CD14-positive monocyte (primary cell): ENCODE data around the gene TMCC3. TPM values are rescaled to one million over a fixed set of nuclear protein-coding genes. Genes with fewer than 3 reads are reported as not detected.

Source experiments
- DNase-seq, 3 donors: peaks; one replicate each; pipeline ENCODE4 v3.0.0-alpha.2; 2011 to 2022
- H2AFZ ChIP-seq: 2 replicates; pipeline ENCODE4 v1.6.0; 2012; ENCODE audit warnings: mild to moderate bottlenecking, low read depth, low read length, inconsistent platforms; ENCODE audit not compliant: insufficient read depth, poor library complexity, severe bottlenecking
- H3K27ac ChIP-seq, 2 donors: 1 replicate in 1 of 2; 2 replicates in 1 of 2; pipeline ENCODE4 v1.5.1; 2012 to 2013; ENCODE audit warnings: low read length in 2 of 2, control low read depth in 1 of 2, inconsistent platforms in 1 of 2, low read depth in 1 of 2, mild to moderate bottlenecking in 1 of 2
- H3K27me3 ChIP-seq, 2 donors: one replicate each; pipeline versions ENCODE4 v1.6.0 to v1.6.1; 2011 to 2013; ENCODE audit warnings: low read length in 2 of 2; ENCODE audit not compliant: control insufficient read depth in 2 of 2, insufficient read depth in 2 of 2
- H3K36me3 ChIP-seq, 2 donors: replicated peaks in 1 of 2; 1 replicate in 1 of 2; 2 replicates in 1 of 2; pipeline versions ENCODE4 v1.5.1 to v1.6.1; 2012 to 2013; ENCODE audit warnings: low read length in 2 of 2, control low read depth in 1 of 2, inconsistent platforms in 1 of 2, mild to moderate bottlenecking in 1 of 2; ENCODE audit not compliant: insufficient read depth in 2 of 2, control insufficient read depth in 1 of 2
- H3K4me1 ChIP-seq, 2 donors: 1 replicate in 1 of 2; 2 replicates in 1 of 2; pipeline versions ENCODE4 v1.5.1 to v1.6.1; 2012 to 2013; ENCODE audit warnings: low read length in 2 of 2, control low read depth in 1 of 2, inconsistent platforms in 1 of 2, mild to moderate bottlenecking in 1 of 2, moderate library complexity in 1 of 2; ENCODE audit not compliant: insufficient read depth in 2 of 2, control insufficient read depth in 1 of 2
- H3K4me2 ChIP-seq: replicated peaks from 2 replicates; pipeline ENCODE3; 2012; ENCODE audit warnings: low read length, moderate library complexity, mild to moderate bottlenecking; ENCODE audit not compliant: poor library complexity, severe bottlenecking; ENCODE audit errors: extremely low read depth
- H3K4me3 ChIP-seq, 3 experiments: fragments of 200-600 bp in 1 of 3; sonication (generic) in 1 of 3; replicated peaks in 1 of 3; 1 replicate in 2 of 3; 2 replicates in 1 of 3; pipeline ENCODE4 v1.5.1; 2011 to 2013; ENCODE audit warnings: low read length in 3 of 3, mild to moderate bottlenecking in 3 of 3, control low read depth in 2 of 3, low read depth in 2 of 3, inconsistent platforms in 1 of 3, moderate library complexity in 1 of 3
- H3K79me2 ChIP-seq: 2 replicates; pipeline ENCODE4 v1.6.0; 2012; ENCODE audit warnings: mild to moderate bottlenecking, control low read depth, inconsistent platforms, low read length, moderate library complexity; ENCODE audit not compliant: insufficient read depth
- H3K9ac ChIP-seq: 2 replicates; pipeline ENCODE4 v1.6.0; 2017; ENCODE audit warnings: low read length, mild to moderate bottlenecking; ENCODE audit not compliant: insufficient read depth, poor library complexity, severe bottlenecking
- H3K9me3 ChIP-seq, 2 donors: replicated peaks in 1 of 2; 1 replicate in 1 of 2; 2 replicates in 1 of 2; pipeline versions ENCODE4 v1.5.1 to v1.6.1; 2012 to 2013; ENCODE audit warnings: low read length in 2 of 2, control low read depth in 1 of 2; ENCODE audit not compliant: control insufficient read depth in 1 of 2, insufficient read depth in 1 of 2
- H4K20me1 ChIP-seq: 2 replicates; pipeline ENCODE4 v1.6.0; 2012; ENCODE audit warnings: mild to moderate bottlenecking, low read length, control low read depth, moderate library complexity; ENCODE audit not compliant: insufficient read depth
- H3K27ac Mint-ChIP-seq, 7 donors: one replicate each; pipeline ENCODE4 v1.8.0; 2020; ENCODE audit warnings: mild to moderate bottlenecking in 7 of 7, mixed read lengths in 7 of 7, moderate library complexity in 6 of 7, inconsistent platforms in 2 of 7
- H3K27me3 Mint-ChIP-seq, 3 donors: one replicate each; pipeline ENCODE4 v1.8.0; 2021 to 2022; ENCODE audit warnings: low read depth in 3 of 3, mild to moderate bottlenecking in 3 of 3, mixed read lengths in 3 of 3, moderate library complexity in 3 of 3, inconsistent platforms in 1 of 3
- H3K36me3 Mint-ChIP-seq, 2 donors: one replicate each; pipeline ENCODE4 v1.8.0; 2020; ENCODE audit warnings: mixed read lengths in 2 of 2, inconsistent platforms in 1 of 2, mild to moderate bottlenecking in 1 of 2
- H3K4me1 Mint-ChIP-seq: one replicate; pipeline ENCODE4 v1.8.0; 2020; ENCODE audit warnings: mild to moderate bottlenecking, mixed read lengths
- H3K4me3 Mint-ChIP-seq, 2 donors: one replicate each; pipeline ENCODE4 v1.8.0; 2020; ENCODE audit warnings: mild to moderate bottlenecking in 2 of 2, mixed read lengths in 2 of 2, moderate library complexity in 1 of 2
- H3K9me3 Mint-ChIP-seq, 7 donors: one replicate each; pipeline ENCODE4 v1.8.0; 2020 to 2022; ENCODE audit warnings: mixed read lengths in 7 of 7, mild to moderate bottlenecking in 6 of 7, moderate library complexity in 6 of 7, inconsistent platforms in 2 of 7
- CTCF ChIP-seq: fragments of 200-600 bp; IDR thresholded peaks from one replicate; pipeline ENCODE4 v1.8.0; 2022; ENCODE audit warnings: antibody characterized with exemption, mild to moderate bottlenecking
- WGBS: methylation state at CpG from one replicate; pipeline ENCODE4 v1.1.5; 2013; ENCODE audit warnings: missing lambda C conversion rate; ENCODE audit not compliant: insufficient coverage; 5-methylcytosine and 5-hydroxymethylcytosine counted together
- intact Hi-C, 2 donors: fragments of 100-400 bp; cut with micrococcal nuclease; formaldehyde crosslinking; loops; one replicate each; pipeline versions ENCODE4 v1.15.0 to v1.15.1; 2023
- polyA plus RNA-seq, 3 donors: library from polyadenylated mRNA; depleted of rRNA in 1 of 3; unstranded in 2 of 3; stranded (reverse) in 1 of 3; fragments of 300-500 nt in 2 of 3; fragments of >200 nt in 1 of 3; fragmentation: Illumina TruSeq in 2 of 3; gene quantifications; 1 replicate in 2 of 3; 2 replicates in 1 of 3; pipeline ENCODE4 v1.2.3, GENCODE V29; 2012 to 2021

TMCC3 gene
- polyA plus RNA-seq, 3 donors, result 3.4 to 14.7 (median 7.1) TPM

GRCh38 chr12:94679554-94680195, 29.3 kb upstream of the TMCC3 start:
- H3K4me3 Mint-ChIP-seq, result no peak overlapping the region
- peaks cover 3 to 10% of the 10 kb centered on the region in 2 donors for H3K36me3 Mint-ChIP-seq
- H3K79me2 ChIP-seq, result no peaks in the 10 kb centered on the region
- no CpG with 5 or more reads among the region's 4 CpGs for WGBS
- TF ChIP-seq CTCF, result no peak
- H3K27me3 ChIP-seq, result no peaks in the 10 kb centered on the region
- H4K20me1 ChIP-seq, result no peaks in the 10 kb centered on the region
- peaks cover 0 to 6% (median 4%) of the 10 kb centered on the region in 3 donors for H3K27me3 Mint-ChIP-seq
- H3K9ac ChIP-seq, result no peak overlapping the region
- no peaks in the 10 kb centered on the region for H3K9me3 ChIP-seq
- no peak overlapping the region for H3K27ac Mint-ChIP-seq
- peaks cover 61% of the 10 kb centered on the region for H3K4me1 Mint-ChIP-seq
- no peak overlapping the region for H3K4me2 ChIP-seq
- no peak overlapping the region for H3K27ac ChIP-seq
- no peak for DNase-seq
- H3K4me3 ChIP-seq, result no peak overlapping the region
- peaks cover 0 to 8% (median 3%) of the 10 kb centered on the region in 7 donors for H3K9me3 Mint-ChIP-seq
- peaks cover 48 to 55% of the 10 kb centered on the region in 2 donors for H3K4me1 ChIP-seq
- H3K36me3 ChIP-seq, result no peaks in the 10 kb centered on the region
- no peak overlapping the region for H2AFZ ChIP-seq
- intact Hi-C loops, result loop anchor here in 1 of 2 donors (5.0 kb wide), 1 partner anchor 37 kb away; no protein-coding TSS in a partner anchor

GRCh38 chr12:94678849-94679248, 28.5 kb upstream of the TMCC3 start:
- H4K20me1 ChIP-seq, result no peaks in the 10 kb centered on the region
- H3K27me3 ChIP-seq, result no peaks in the 10 kb centered on the region
- no peaks in the 10 kb centered on the region for H3K36me3 ChIP-seq
- peak overlapping the region in 4 of 7 donors; percentile 31 to 75 (median 52) for H3K27ac Mint-ChIP-seq
- no peak for TF ChIP-seq CTCF
- peaks cover 56 to 63% of the 10 kb centered on the region in 2 donors for H3K4me1 ChIP-seq
- peaks cover 68% of the 10 kb centered on the region for H3K4me1 Mint-ChIP-seq
- H3K9me3 Mint-ChIP-seq, result peaks cover 0 to 8% (median 3%) of the 10 kb centered on the region in 7 donors
- H3K9ac ChIP-seq, result no peak overlapping the region
- H3K79me2 ChIP-seq, result no peaks in the 10 kb centered on the region
- intact Hi-C loops, result loop anchor here in 1 of 2 donors (5.0 kb wide), 1 partner anchor 37 kb away; no protein-coding TSS in a partner anchor
- peaks cover 0 to 6% (median 4%) of the 10 kb centered on the region in 3 donors for H3K27me3 Mint-ChIP-seq
- DNase-seq, result no peak
- peaks cover 3 to 10% of the 10 kb centered on the region in 2 donors for H3K36me3 Mint-ChIP-seq
- 100% methylated on average over 2 of the region's 6 CpGs for WGBS
- H3K27ac ChIP-seq, result no peak overlapping the region
- H2AFZ ChIP-seq, result no peak overlapping the region
- no peak overlapping the region for H3K4me3 ChIP-seq
- H3K4me2 ChIP-seq, result no peak overlapping the region
- H3K4me3 Mint-ChIP-seq, result no peak overlapping the region
- no peaks in the 10 kb centered on the region for H3K9me3 ChIP-seq
